HEK293 (cell line): ENCODE measurements around the gene CAV1.

Experiments
- BCL11A ChIP-seq: fragments of 450-650 bp; formaldehyde crosslinking; IDR thresholded peaks from 2 replicates; pipeline ENCODE4 v1.5.1; 2016; ENCODE audit warnings: low read depth, missing biosample characterization, missing genetic modification characterization
- FEZF1 ChIP-seq: fragments of 450-650 bp; formaldehyde crosslinking; IDR thresholded peaks from 2 replicates; pipeline ENCODE4 v1.5.1; 2016; ENCODE audit warnings: missing biosample characterization, missing genetic modification characterization
- KLF16 ChIP-seq: fragments of 450-650 bp; formaldehyde crosslinking; IDR thresholded peaks from 2 replicates; pipeline ENCODE4 v1.5.1; 2017; ENCODE audit warnings: missing biosample characterization, missing genetic modification characterization
- SP2 ChIP-seq: fragments of 450-650 bp; formaldehyde crosslinking; IDR thresholded peaks from 2 replicates; pipeline ENCODE4 v1.5.1; 2016; ENCODE audit warnings: missing biosample characterization, missing genetic modification characterization
- ZBTB21 ChIP-seq: fragments of 450-650 bp; formaldehyde crosslinking; IDR thresholded peaks from 2 replicates; pipeline ENCODE4 v1.5.1; 2017; ENCODE audit warnings: missing biosample characterization, missing genetic modification characterization
- ZBTB48 ChIP-seq: fragments of 450-650 bp; formaldehyde crosslinking; IDR thresholded peaks from 2 replicates; pipeline ENCODE4 v1.5.1; 2016; ENCODE audit warnings: missing biosample characterization, missing genetic modification characterization
- ZFP41 ChIP-seq: fragments of 450-650 bp; formaldehyde crosslinking; IDR thresholded peaks from 2 replicates; pipeline ENCODE4 v1.5.1; 2016; ENCODE audit warnings: missing biosample characterization, missing genetic modification characterization, borderline replicate concordance
- ZNF555 ChIP-seq: fragments of 450-650 bp; formaldehyde crosslinking; conservative IDR thresholded peaks from 2 replicates; pipeline ENCODE4 v1.5.1; 2017; ENCODE audit warnings: missing biosample characterization, mild to moderate bottlenecking, missing genetic modification characterization, inconsistent platforms
- ZNF610 ChIP-seq: fragments of 450-650 bp; formaldehyde crosslinking; IDR thresholded peaks from 2 replicates; pipeline ENCODE4 v1.5.1; 2016; ENCODE audit warnings: missing biosample characterization, missing genetic modification characterization, borderline replicate concordance
- TF ChIP-seq, protein P1 (sequence below): fragments of 450-650 bp; formaldehyde crosslinking; IDR thresholded peaks from 2 replicates; pipeline ENCODE4 v1.5.1; 2016; ENCODE audit warnings: missing biosample characterization, missing genetic modification characterization
- TF ChIP-seq, protein P2 (sequence below): fragments of 450-650 bp; formaldehyde crosslinking; IDR thresholded peaks from 2 replicates; pipeline ENCODE4 v1.5.1; 2016; ENCODE audit warnings: missing biosample characterization, missing genetic modification characterization, low read depth
- TF ChIP-seq, protein P3 (sequence below): fragments of 450-650 bp; IDR thresholded peaks from 2 replicates; pipeline ENCODE4 v1.5.1; 2018; ENCODE audit warnings: missing biosample characterization, missing genetic modification characterization
- TF ChIP-seq, protein P4 (sequence below): fragments of 450-650 bp; formaldehyde crosslinking; IDR thresholded peaks from 2 replicates; pipeline ENCODE4 v1.5.1; 2016; ENCODE audit warnings: missing biosample characterization, missing genetic modification characterization

DNA sequence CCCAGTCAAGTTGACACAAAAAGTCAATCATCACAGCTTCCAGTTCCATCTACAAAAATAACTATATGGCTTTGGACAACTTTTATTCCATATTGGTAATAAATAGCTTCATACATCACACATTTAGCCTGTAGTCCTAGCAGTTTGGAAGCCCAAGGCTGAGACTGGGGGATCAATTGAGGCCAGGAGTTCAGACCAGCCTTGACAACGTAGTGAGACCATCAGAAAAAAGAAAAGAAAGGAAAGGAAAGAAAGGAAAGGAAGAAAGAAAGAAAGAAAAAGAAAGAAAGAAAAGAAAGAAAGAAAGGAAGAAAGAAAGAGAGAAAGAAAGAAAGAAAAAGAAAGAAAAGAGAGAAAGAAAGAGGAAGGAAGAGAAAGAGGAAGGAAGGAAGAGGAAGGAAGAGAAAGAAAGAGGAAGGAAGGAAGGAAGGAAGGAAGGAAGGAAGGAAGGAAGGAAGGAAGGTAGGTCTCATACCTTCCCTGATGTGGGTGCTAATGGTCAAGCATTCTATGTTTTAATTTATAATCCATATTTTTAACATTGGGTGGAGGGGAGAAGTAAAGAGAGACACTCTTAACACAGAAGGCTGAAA is 37.8 kb downstream of the CAV1 start:
- TF ChIP-seq ZBTB48 (tag by site-specific recombination) (no peak), BCL11A (tag by site-specific recombination) (no peak), KLF16 (tag by site-specific recombination) (no peak), FEZF1 (tag by site-specific recombination) (no peak), SP2 (tag by site-specific recombination) (no peak), ZNF555 (tag by site-specific recombination) (no peak), ZFP41 (tag by site-specific recombination) (no peak), ZNF610 (no peak), ZBTB21 (no peak)
- TF ChIP-seq, protein P1, sequence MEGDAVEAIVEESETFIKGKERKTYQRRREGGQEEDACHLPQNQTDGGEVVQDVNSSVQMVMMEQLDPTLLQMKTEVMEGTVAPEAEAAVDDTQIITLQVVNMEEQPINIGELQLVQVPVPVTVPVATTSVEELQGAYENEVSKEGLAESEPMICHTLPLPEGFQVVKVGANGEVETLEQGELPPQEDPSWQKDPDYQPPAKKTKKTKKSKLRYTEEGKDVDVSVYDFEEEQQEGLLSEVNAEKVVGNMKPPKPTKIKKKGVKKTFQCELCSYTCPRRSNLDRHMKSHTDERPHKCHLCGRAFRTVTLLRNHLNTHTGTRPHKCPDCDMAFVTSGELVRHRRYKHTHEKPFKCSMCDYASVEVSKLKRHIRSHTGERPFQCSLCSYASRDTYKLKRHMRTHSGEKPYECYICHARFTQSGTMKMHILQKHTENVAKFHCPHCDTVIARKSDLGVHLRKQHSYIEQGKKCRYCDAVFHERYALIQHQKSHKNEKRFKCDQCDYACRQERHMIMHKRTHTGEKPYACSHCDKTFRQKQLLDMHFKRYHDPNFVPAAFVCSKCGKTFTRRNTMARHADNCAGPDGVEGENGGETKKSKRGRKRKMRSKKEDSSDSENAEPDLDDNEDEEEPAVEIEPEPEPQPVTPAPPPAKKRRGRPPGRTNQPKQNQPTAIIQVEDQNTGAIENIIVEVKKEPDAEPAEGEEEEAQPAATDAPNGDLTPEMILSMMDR (tag by site-specific recombination) = no peak
- TF ChIP-seq, protein P2, sequence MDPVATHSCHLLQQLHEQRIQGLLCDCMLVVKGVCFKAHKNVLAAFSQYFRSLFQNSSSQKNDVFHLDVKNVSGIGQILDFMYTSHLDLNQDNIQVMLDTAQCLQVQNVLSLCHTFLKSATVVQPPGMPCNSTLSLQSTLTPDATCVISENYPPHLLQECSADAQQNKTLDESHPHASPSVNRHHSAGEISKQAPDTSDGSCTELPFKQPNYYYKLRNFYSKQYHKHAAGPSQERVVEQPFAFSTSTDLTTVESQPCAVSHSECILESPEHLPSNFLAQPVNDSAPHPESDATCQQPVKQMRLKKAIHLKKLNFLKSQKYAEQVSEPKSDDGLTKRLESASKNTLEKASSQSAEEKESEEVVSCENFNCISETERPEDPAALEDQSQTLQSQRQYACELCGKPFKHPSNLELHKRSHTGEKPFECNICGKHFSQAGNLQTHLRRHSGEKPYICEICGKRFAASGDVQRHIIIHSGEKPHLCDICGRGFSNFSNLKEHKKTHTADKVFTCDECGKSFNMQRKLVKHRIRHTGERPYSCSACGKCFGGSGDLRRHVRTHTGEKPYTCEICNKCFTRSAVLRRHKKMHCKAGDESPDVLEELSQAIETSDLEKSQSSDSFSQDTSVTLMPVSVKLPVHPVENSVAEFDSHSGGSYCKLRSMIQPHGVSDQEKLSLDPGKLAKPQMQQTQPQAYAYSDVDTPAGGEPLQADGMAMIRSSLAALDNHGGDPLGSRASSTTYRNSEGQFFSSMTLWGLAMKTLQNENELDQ (tag by site-specific recombination) = no peak
- TF ChIP-seq, protein P3, sequence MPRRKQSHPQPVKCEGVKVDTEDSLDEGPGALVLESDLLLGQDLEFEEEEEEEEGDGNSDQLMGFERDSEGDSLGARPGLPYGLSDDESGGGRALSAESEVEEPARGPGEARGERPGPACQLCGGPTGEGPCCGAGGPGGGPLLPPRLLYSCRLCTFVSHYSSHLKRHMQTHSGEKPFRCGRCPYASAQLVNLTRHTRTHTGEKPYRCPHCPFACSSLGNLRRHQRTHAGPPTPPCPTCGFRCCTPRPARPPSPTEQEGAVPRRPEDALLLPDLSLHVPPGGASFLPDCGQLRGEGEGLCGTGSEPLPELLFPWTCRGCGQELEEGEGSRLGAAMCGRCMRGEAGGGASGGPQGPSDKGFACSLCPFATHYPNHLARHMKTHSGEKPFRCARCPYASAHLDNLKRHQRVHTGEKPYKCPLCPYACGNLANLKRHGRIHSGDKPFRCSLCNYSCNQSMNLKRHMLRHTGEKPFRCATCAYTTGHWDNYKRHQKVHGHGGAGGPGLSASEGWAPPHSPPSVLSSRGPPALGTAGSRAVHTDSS (tag by site-specific recombination) = no peak
- TF ChIP-seq, protein P4, sequence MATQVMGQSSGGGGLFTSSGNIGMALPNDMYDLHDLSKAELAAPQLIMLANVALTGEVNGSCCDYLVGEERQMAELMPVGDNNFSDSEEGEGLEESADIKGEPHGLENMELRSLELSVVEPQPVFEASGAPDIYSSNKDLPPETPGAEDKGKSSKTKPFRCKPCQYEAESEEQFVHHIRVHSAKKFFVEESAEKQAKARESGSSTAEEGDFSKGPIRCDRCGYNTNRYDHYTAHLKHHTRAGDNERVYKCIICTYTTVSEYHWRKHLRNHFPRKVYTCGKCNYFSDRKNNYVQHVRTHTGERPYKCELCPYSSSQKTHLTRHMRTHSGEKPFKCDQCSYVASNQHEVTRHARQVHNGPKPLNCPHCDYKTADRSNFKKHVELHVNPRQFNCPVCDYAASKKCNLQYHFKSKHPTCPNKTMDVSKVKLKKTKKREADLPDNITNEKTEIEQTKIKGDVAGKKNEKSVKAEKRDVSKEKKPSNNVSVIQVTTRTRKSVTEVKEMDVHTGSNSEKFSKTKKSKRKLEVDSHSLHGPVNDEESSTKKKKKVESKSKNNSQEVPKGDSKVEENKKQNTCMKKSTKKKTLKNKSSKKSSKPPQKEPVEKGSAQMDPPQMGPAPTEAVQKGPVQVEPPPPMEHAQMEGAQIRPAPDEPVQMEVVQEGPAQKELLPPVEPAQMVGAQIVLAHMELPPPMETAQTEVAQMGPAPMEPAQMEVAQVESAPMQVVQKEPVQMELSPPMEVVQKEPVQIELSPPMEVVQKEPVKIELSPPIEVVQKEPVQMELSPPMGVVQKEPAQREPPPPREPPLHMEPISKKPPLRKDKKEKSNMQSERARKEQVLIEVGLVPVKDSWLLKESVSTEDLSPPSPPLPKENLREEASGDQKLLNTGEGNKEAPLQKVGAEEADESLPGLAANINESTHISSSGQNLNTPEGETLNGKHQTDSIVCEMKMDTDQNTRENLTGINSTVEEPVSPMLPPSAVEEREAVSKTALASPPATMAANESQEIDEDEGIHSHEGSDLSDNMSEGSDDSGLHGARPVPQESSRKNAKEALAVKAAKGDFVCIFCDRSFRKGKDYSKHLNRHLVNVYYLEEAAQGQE = no peak
